ENCODE measurements around the gene ERCC5. TPM values are rescaled to one million over a fixed set of nuclear protein-coding genes. Genes with fewer than 3 reads are reported as not detected.

ERCC5 gene
- total RNA-seq, 1 experiment from 2014 or later = 37.6 TPM

DNA sequence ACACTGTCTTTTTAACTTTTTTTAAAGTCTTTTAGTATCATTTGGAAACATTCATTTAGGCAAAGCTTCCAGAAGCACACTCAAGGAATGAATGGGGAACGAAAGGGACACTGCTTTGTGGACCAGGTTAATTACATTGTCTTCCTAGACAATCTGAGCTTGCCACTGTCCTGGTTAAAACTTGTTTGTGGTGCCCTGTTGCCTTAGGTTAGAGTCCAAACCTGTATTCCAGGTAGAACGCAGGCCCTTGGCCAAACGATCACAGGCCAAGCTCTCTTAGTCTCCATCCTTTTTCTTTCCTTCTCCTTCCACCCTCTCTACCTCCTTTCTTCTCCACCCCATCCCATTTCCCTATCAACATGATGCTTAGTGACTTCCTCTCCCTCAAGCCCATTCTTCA is 66.8 kb downstream of the ERCC5 start:
- Histone ChIP-seq H3K27ac (ENCODE audit: low read depth, low read length, poor library complexity, severe bottlenecking) (no peak overlapping the region), H3K9me3 (ENCODE audit: low read depth, low read length, poor library complexity, severe bottlenecking) (no peaks in the 10 kb centered on the region), H3K4me1 (ENCODE audit: insufficient read depth, low read length, poor library complexity, severe bottlenecking) (peaks cover 6% of the 10 kb centered on the region), H3K27me3 (replicated peaks; ENCODE audit: insufficient read depth, low read depth, low read length, poor library complexity) (no peaks in the 10 kb centered on the region), H3K36me3 (ENCODE audit: insufficient read depth, low read length, poor library complexity, severe bottlenecking) (no peaks in the 10 kb centered on the region), H3K4me3 (ENCODE audit: low read depth, low read length, poor library complexity, severe bottlenecking) (no peak overlapping the region)
- CTCF ChIA-PET = no interaction called here
- TF ChIP-seq, protein P1, sequence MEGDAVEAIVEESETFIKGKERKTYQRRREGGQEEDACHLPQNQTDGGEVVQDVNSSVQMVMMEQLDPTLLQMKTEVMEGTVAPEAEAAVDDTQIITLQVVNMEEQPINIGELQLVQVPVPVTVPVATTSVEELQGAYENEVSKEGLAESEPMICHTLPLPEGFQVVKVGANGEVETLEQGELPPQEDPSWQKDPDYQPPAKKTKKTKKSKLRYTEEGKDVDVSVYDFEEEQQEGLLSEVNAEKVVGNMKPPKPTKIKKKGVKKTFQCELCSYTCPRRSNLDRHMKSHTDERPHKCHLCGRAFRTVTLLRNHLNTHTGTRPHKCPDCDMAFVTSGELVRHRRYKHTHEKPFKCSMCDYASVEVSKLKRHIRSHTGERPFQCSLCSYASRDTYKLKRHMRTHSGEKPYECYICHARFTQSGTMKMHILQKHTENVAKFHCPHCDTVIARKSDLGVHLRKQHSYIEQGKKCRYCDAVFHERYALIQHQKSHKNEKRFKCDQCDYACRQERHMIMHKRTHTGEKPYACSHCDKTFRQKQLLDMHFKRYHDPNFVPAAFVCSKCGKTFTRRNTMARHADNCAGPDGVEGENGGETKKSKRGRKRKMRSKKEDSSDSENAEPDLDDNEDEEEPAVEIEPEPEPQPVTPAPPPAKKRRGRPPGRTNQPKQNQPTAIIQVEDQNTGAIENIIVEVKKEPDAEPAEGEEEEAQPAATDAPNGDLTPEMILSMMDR (conservative IDR thresholded peaks at IDR 0.05; ENCODE audit: low read depth, low read length) = no peak
- no peak for TF ChIP-seq EZH2 (IDR thresholded peaks at IDR 0.05; ENCODE audit: borderline replicate concordance, low read depth, low read length, poor library complexity, severe bottlenecking)
- POLR2A ChIA-PET (ENCODE audit: low non-redundant PET) = no interaction called here
- BruUV-seq (replicated peaks) = no TSS peak
- DNase-seq (ENCODE audit: low spot score) = no peak
- intact Hi-C loops (cut with micrococcal nuclease; ENCODE audit: unreplicated experiment) = no loop called here

DNA sequence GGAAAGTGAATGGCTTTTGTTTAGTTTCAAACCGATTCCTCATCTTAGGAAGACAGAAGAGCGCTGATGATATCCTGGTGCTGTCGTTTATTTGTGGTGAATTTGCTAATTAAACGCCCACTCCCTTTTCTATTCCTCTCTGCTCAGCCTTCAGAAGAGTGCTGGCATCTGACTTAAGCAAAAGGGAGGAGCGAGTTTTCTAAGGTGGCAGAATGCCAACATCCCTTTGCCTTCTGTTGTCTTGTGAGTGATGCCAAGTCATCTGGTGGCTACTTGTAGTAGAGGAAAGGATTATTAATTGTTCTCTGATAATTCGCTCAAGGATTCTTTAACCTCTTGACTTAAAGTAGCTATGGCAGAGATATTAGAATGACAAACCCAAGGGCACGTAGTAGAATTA is 68.1 kb downstream of the ERCC5 start:
- Histone ChIP-seq H3K27ac (ENCODE audit: low read depth, low read length, poor library complexity, severe bottlenecking) (no peak overlapping the region), H3K27me3 (replicated peaks; ENCODE audit: insufficient read depth, low read depth, low read length, poor library complexity) (no peaks in the 10 kb centered on the region), H3K36me3 (ENCODE audit: insufficient read depth, low read length, poor library complexity, severe bottlenecking) (no peaks in the 10 kb centered on the region), H3K4me1 (ENCODE audit: insufficient read depth, low read length, poor library complexity, severe bottlenecking) (peaks cover 6% of the 10 kb centered on the region), H3K4me3 (ENCODE audit: low read depth, low read length, poor library complexity, severe bottlenecking) (no peak overlapping the region), H3K9me3 (ENCODE audit: low read depth, low read length, poor library complexity, severe bottlenecking) (no peaks in the 10 kb centered on the region)
- CTCF ChIA-PET = no interaction called here
- peak; percentile 79 for DNase-seq (ENCODE audit: low spot score)
- POLR2A ChIA-PET (ENCODE audit: low non-redundant PET) = no interaction called here
- TF ChIP-seq EZH2 (IDR thresholded peaks at IDR 0.05; ENCODE audit: borderline replicate concordance, low read depth, low read length, poor library complexity, severe bottlenecking) = no peak
- TF ChIP-seq, protein P1 (conservative IDR thresholded peaks at IDR 0.05; ENCODE audit: low read depth, low read length) = no peak
- intact Hi-C loops (cut with micrococcal nuclease; ENCODE audit: unreplicated experiment) = no loop called here
- no TSS peak for BruUV-seq (replicated peaks)

DNA sequence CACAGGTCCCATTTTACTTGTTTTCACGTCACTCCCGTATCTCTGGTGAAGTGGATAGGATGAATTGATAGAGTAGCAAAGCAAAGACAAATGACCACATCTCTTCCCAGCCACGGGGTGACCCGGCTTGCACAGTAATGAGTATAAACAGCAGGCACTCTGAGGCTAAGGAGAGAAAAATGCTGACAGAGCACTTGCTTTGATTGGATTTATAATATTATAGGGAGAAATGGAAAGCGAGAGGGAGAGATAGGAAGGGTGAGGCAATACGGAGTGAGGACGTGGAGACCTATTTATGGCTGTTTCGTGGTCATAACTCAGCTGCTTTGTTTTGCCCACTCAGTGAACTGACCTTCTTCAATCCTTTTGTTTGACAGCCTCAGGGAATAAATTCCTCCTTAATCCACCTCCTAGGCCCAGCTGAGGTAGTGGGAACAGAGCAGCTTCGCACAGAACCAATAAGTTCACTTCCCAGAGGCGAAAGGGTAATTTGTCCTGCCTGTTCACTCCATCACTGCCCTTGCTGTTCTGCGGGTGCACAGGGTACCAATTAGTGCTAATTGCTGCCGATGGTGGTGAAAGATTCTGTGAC is 68.6 kb downstream of the ERCC5 start:
- no peak for TF ChIP-seq EZH2 (IDR thresholded peaks at IDR 0.05; ENCODE audit: borderline replicate concordance, low read depth, low read length, poor library complexity, severe bottlenecking)
- Histone ChIP-seq H3K27ac (ENCODE audit: low read depth, low read length, poor library complexity, severe bottlenecking) (no peak overlapping the region), H3K4me1 (ENCODE audit: insufficient read depth, low read length, poor library complexity, severe bottlenecking) (peaks cover 6% of the 10 kb centered on the region), H3K4me3 (ENCODE audit: low read depth, low read length, poor library complexity, severe bottlenecking) (no peak overlapping the region), H3K9me3 (ENCODE audit: low read depth, low read length, poor library complexity, severe bottlenecking) (no peaks in the 10 kb centered on the region), H3K36me3 (ENCODE audit: insufficient read depth, low read length, poor library complexity, severe bottlenecking) (no peaks in the 10 kb centered on the region), H3K27me3 (replicated peaks; ENCODE audit: insufficient read depth, low read depth, low read length, poor library complexity) (no peaks in the 10 kb centered on the region)
- no TSS peak for BruUV-seq (replicated peaks)
- CTCF ChIA-PET = no interaction called here
- no peak for DNase-seq (ENCODE audit: low spot score)
- intact Hi-C loops (cut with micrococcal nuclease; ENCODE audit: unreplicated experiment) = no loop called here
- POLR2A ChIA-PET (ENCODE audit: low non-redundant PET) = no interaction called here

DNA sequence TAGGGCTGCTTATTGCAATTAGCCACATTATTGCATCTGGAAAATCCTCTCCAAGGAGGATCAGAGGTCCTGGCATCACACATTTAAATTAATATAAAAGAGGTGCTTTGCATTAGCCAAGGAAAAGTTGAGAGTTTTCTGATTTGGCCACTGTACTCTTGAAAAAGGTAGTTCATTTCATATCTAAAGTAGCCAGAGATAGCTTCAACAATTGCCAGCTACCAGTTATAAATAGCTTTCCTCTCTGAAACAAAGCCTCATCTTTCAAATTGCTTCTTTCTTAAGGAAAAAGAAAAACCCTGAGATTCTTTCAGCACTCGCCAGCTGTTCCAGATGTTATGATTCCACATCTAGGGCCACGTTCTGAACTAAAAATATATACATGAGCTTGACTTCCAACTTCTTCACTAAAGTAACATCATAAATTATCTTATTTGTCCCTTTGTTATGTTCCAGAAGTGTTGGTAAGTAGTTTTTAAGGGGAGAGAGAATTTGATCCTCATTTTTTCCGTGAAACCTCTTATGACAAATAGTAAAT is 69.6 kb downstream of the ERCC5 start:
- BruUV-seq (replicated peaks) = no TSS peak
- ChIA-PET POLR2A (ENCODE audit: low non-redundant PET) (no interaction called here), CTCF (interaction anchor here (0.8 kb wide), 1 partner anchor 225 kb away, joined by 4 read pairs; no protein-coding TSS in a partner anchor)
- H3K9me3 ChIP-seq (ENCODE audit: low read depth, low read length, poor library complexity, severe bottlenecking) = no peaks in the 10 kb centered on the region
- no peak for DNase-seq (ENCODE audit: low spot score)
- no peaks in the 10 kb centered on the region for H3K36me3 ChIP-seq (ENCODE audit: insufficient read depth, low read length, poor library complexity, severe bottlenecking)
- no peak overlapping the region for H3K27ac ChIP-seq (ENCODE audit: low read depth, low read length, poor library complexity, severe bottlenecking)
- no peak for TF ChIP-seq EZH2 (IDR thresholded peaks at IDR 0.05; ENCODE audit: borderline replicate concordance, low read depth, low read length, poor library complexity, severe bottlenecking)
- peaks cover 6% of the 10 kb centered on the region for H3K4me1 ChIP-seq (ENCODE audit: insufficient read depth, low read length, poor library complexity, severe bottlenecking)
- H3K27me3 ChIP-seq (replicated peaks; ENCODE audit: insufficient read depth, low read depth, low read length, poor library complexity) = no peaks in the 10 kb centered on the region
- H3K4me3 ChIP-seq (ENCODE audit: low read depth, low read length, poor library complexity, severe bottlenecking) = no peak overlapping the region
- intact Hi-C loops (cut with micrococcal nuclease; ENCODE audit: unreplicated experiment) = no loop called here

All from A673 (cell line).